NCI-H2107 treated with DMSO at 0.1 percent for 48 hours (cell line): ENCODE results near the gene SORCS2.

ENCODE experiments used
- DNase-seq: peaks from one replicate; lab custom pipeline; 2025; ENCODE audit not compliant: unreplicated experiment; lab: John Stamatoyannopoulos, UW

SORCS2 gene

DNA sequence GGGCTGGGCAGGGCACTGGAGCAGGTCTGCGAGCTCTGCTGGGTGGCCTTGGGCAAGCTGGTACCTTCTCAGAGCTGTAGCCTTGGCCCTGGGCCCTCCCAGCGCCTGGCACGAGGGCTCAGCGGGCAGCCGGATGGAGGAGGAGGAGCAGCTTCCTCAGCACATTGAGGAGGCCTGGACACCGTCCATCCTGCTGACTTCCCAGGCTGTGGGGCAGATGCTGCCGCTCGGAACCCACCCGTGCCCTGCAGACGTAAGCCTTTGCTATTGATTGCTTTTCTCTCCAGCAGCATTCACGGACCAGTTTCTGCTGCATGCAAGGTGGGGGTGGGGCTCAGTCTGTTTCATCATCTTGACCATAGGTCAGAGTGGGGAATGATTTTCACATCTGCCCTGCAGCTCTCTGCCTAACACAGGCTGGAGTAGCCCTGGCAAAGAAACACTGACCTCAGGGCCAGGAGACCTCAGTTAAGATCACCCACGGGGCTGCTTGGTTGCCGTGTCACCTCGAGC is 323.1 kb downstream of the SORCS2 start:
- no peak for DNase-seq

DNA sequence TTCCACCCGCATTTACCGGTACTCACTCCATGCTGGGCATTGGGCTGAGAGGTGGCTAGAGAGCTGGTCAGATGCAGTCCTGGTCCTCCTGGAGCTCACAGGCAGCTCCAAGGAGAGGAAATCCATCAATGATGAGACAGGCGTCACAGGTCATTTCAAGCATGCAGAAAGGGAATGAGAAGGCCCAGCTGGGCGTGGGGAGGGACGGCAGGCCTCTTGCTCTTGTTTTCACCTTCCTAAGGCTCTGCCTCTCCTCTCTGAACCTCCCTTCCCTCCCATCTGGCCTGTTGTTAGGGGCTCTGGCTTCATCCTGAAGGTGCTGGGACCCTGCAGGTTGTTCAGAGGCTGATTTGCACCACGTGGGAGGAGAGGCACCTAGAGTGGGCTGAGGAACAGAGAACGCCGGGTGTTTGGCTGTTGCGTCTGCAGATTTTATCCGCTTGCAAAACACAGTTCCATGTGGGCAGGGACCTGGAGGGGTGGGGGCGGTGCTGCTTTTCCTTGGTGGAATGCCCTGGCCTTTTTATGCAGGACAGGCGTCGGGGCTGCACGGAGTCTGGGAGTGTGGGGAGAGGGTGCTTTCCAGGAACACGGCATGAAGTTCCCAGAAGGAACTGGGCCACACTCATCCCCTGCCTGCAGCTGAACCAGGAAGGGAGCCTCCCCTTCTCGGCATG is 323.9 kb downstream of the SORCS2 start:
- DNase-seq: no peak

DNA sequence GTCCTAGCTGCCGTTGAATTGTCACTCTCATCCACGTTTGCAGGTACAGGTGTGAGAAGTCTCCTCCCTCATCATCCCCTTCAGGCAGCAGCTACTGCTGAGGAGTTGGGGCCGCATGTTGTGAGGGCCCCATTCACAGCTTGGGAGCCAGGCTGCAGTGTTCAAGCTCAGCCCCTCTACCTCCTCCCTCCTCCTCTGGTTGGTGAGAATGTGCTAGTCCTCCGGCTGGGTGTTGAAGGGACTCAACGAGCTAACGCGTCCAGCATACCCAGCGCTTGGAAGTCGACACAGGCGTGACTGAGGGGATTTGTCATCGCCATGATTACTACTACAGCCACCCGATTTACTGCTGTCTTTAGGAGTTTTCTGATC is 324.4 kb downstream of the SORCS2 start:
- DNase-seq: no peak

DNA sequence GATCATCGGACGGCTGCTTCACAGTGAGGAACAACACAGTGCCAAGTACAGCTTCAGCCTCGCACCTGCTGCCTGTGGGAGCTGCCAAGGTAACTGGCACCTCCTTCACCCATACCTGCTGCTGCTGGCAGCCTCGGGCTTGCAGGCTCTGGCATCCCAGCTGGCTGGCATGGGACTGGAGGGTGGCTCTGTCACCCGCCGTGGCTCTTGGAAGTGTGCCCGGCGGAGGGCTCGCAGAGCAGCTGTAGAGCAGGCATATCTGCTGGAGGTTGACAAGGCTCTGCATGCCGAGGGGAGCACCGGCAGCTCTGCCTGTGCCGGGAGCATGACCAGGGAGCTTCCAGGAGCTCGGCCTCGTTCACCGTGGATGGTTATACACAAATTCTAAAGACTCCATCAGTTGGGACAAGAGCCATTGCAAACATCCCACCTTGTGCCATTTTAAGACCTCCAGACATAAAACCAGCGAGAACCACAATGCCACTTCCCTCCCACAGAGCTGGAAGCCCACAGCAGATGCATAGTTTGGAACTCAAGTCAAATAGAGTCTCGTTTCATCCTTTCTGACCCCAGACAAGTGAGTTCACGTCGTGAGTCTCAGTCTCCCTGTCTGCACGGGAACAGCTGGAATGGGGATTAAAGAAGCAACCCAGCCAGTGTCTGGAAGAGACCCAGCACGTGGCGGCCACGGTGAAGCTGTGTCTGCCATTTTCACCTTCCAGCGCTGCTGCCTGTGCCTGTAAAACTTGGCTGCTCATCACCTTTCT is 326.7 kb downstream of the SORCS2 start:
- peak; percentile 54 for DNase-seq

DNA sequence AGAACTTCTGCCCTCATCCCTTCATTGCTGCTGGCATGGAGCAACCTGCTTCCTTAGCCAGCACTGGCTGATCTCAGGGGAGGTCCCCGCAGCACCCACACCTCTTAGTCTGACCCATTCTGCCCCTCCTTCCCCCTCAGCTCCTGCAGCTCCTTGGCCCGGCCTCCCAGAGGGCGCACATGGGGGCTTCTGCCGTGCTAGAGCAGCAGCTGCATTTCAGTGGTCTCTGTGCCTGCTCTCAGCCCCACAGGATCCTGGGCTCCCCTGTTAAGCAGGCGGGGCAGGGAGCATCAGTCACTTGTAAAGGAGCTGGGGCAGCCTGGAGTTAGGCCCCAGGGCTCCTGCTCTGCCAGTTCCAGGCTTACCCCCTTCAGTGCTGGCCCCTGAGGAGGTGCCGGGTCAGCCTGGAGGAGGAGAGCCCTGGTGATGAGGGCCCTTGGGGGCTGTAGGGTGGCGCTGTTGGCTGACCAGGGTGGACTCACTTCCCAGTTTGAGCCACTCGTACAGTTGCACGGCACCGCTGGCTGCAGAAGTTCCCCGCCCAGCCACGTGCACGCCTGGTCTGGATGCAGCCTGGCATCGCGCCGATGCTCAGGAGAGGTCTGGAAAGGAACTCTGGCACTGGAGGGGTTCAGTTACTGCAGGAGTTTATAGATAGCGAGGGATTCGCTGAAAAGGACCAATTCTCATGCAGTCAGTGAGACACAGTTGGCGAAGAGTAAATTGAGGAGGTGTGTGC is 327.5 kb downstream of the SORCS2 start:
- no peak for DNase-seq

DNA sequence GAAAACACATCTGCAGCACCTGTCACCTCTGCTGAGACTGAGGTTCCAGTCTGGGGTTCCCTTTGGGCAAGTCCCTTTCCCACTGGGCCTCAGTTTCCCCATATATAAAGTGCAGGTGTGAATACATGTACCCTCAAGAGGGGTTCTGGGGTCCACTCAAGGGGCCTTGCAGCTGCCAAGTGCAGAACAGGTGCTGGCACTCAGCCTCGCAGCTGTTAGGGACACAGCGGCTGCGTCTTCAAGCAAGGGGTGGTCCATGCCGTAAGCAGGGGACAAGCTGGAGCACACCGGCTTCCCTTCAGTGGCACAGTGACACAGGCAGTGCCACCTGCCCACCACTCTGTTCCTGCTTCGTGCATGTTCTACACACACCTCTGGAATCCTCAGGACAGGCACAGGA is 329.3 kb downstream of the SORCS2 start:
- no peak for DNase-seq

DNA sequence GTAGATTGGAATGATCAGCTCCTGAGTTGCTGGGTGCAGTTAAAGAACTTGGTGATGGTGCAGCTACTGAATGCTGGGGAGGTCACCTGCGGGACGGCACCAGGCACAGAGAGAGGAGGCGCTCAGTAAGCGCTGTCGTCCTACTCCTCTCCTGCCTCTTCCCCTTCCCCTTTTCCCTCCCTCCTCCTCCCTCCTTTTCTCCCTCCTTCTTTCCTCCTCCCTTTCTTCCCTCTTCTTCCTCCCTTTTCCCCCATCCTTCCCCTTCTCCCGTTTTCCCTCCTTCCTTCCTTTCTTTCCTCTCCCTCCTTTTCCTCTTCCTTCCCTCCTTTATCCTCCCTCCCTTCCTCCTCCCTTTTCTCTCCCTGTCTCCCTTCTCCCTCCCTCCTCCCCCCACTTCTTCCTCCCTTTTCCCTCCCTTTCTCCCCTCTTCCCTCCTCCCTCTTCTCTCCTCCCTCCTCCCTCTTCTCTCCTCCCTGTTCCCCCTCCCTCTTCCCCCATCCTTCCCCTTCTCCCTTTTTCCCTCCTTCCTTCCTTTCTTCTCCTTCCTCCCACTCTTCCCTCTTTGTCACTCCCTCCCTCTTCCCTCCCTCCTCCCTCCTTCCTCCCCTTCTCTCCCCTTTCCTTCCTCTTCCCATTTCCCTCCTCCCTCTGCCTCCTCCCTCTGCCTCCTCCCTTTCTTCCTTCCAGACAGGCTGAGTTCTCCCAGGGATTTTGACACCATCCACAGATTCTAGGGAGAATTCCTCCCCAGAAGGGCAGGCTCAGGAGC is 330.3 kb downstream of the SORCS2 start:
- DNase-seq: no peak

DNA sequence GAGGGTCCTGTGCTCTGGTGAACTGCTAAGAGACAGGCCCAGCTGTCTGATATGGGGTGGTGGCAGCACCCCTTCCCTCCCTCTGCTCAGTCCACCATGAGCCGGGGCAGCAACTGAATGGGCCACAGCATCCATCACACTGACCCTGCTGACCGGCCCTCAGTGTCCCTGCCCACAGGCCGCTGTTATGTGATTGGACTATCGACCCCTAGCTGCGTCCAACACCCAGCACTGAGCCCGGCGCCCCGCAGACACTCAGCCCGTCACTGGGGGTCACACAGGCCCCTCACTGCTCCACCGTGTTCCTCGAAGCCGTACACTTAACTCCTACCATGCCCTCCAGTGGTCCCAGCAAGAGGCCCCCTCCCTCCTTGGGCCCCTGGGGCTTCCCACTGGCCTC is 331.2 kb downstream of the SORCS2 start:
- no peak for DNase-seq

DNA sequence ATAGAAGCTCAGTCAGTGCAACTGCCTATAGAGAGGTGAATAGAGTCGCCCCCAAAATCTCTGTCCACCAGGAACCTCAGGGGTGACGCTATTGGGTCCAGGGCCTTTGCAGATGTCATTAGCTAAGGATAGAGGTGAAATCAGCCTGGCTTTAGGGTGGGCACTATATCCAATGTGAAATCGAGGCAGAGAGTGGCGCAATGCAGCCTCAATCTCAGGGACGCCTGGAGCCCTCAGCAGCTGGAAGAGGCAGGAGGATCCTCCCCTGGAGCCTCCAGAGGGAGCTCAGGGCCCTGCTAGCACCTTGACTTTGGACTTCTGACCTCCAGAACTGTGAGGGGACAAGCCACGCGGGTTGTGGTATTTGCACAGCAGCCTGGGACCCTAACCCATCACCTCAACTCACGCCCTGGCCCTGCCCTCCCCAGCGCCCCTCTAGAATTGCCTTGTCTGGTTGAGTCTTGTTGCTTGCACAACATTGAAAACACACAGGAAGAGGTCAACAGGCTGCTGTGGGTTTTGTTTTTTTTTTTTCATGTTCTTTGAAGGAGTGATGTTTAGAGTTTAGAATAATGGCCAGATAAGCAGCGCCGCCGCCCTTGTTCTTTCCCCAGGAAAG is 331.8 kb downstream of the SORCS2 start:
- DNase-seq: no peak

DNA sequence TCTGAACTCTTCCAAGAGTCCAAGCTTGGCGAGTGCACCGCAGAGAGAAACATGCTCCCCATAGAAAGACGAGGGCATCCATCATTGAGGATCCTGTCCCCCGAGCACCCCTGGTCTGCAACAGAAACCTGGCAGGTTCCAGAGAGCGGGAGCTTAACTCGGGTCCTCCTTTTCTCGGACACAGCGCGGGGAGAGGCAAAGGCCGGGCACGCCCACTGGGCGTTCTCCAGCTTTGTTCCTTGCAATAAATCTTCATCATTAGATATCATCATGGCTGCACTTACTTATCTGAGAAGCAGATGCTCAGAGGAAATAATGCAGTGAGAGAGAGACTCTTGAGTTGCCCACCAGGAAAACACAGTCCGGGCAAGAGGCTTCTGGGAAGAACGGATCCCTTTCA is 332.5 kb downstream of the SORCS2 start:
- DNase-seq: no peak

DNA sequence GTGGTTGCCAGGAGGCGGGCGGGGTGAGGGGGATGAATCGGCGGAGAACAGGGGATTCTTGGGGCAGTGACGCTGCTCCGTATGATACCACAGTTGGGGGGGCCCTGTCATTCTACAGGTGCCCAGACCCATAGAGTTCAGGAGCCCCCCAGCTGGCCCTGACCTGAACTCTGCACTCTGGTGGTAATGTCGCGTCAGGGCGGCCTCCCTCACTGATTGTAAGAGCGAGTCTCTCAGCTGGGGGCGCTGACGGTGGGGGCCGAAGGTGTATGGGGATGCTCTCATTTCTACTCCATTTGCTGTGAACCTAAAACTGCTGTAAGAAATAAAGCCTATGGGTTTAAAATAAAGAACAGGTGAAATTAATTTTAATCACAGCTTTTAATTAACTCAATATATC is 334.2 kb downstream of the SORCS2 start:
- no peak for DNase-seq

DNA sequence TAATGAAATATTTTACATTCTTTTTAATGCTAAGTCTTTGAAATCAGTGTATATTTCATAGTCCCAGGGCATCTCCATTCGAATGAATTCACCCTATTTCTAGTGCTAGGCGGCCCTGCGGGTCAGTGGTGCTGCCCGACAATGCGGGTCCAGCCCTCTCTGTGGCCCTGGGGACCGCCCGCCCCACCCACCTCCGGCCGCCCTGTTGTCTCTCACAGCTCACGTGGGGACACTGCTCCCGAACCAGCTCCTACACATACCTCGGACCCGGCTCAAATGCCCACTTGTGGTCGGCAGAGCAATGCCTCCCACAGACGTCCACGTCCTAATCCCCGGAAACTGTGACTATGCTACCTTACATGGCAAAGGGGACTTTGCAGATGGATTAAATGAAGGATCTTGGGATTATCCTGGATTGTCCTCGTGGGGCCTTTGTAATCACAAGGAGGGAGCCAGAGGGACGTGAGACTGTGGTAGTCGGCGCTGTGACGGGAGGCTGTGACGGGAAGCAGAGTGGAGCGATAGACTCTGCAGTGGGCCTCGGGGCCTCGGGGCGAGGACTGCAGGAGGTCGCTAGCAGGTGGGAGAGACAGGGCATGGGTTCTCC is 334.7 kb downstream of the SORCS2 start:
- no peak for DNase-seq

DNA sequence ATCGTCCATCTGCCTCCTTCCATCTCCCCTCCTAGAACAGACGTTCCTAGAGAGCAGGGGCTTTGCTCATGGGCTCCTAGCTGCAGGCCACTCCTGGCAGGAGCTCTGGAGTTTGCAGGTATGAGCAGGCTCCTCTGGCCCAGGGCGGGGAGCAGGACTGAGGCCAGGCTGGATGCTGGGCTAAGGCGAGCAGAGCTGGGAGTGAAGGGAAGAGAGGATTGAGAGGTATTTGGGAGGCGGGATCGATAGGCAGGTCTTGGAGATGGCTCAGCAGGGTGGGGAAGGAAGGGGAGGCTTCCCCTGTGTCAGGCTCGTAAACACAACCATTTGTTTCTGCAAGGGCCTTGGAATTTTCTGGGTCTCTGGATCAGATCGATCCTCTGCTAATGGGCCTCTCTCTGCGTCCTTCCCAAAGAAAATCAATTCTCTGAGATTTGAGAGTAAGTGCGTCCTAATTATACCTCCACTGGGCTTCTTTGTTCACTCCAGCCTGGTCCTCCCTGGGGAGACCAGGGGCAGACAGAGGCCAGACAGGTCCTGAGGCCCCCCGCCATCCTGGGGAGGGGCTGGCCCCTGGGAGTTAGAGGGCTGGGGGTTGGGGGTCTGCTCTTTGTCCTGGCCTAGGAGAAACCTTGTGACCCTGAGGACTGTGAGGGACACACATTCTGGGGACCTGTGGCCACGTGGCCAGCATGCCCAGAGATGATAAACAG is 337.2 kb downstream of the SORCS2 start:
- DNase-seq: no peak

DNA sequence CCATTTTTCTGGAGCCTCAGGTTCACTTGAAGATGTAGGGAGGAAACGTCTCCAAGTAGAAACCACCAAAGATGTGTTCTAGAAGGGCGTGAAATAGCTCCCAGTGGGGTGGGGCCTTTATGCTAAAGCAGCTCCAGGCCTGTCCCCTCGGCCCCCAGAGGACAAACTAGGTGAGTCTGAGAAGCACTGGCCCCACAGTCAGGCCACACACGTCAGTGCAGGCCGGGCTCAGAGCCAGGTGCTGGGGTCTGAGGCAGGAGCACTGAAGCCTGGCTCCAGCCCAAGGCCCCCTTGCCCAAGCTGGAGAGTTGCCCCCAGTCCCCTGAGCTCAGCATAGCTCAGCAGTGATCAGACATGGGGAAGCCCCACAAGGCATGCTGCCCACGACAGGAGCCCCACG is 337.7 kb downstream of the SORCS2 start:
- DNase-seq: no peak

DNA sequence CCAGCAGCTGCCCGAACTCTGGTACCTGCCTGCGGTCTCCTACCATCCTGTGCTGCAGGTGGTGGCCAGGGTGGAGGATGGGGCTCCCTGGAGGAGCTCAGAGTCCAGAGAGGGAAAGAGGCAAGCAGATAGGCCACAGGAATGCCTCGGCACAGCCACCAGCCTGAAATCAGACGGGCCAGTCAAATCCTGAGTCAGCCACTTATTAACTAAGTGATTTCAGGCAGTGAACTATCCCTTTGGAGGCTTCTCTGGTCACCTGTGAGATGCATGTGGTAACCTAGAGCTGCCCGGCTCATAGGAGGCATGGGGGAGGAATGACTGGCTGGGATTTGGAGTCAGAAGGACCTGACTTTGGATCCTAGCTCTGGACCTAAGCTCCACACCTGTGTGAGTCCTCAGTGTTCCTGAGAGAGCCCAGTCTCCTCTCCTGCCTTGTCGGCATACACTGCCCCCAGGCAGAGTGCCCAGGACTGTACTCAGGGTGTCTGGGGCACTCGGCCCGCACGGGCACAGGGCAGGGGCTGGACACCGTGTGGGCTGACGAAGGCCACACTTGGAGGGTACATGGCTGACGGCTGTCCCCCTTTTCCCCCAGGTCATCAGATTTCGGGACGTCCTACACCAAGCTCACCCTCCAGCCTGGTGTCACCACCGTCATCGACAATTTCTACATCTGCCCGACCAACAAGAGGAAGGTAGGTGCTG is 338.7 kb downstream of the SORCS2 start:
- DNase-seq: no peak

DNA sequence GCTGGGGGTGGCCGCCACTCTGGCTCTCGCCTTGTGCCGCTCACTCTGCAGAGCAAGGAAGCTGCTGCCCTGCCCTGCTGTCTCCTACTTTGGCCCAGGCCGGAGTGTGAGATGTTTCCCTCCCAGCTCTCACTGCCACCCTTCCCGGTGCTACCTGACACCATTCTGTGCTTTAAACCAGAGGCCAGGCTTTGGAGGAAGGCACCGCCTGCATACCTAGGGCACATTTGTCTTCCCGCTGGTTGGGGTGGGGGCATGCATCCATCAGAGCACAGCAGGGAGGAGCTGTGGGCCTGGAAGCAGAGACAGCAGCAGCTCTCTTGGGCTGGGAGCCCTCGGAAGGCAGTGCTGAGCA is 339.3 kb downstream of the SORCS2 start:
- no peak for DNase-seq

DNA sequence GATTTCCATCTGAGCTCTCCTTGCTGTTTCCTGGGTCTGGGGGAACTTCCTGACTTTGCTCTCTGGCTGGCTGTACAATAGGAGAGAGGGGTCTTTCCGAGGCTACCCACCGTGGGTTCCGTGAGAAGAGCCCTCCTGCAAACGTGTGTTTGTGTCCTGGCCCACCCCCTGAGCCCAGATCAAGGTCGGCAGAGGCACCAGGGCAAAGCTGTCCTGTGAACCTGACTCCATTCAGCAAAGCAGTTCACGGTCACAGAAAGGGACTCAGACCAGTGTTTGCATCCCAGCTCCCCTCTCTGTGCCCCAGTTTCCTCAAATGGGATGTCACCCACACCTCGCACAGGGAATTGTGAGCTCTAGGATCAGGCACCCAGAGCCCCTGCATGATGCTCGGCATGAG is 339.7 kb downstream of the SORCS2 start:
- DNase-seq: no peak

DNA sequence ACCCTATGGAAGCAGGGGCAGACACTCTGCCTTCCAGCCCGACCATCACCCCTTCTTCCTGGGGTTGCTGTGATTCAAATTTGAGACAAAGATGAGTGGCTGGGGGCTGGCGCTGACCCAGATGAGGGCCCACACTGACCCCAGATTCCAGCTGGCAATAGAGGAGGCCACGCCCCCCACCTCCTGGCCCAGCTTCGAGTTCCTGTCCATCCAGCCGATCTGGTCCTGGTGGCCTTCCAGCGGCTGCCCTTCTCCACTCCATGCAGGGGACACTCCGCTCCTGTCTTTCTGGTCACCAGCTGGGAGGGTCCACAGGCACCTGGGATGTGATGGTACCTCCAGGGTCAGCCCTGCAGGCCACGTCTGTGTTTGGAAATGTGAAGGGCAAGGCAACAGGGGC is 340.9 kb downstream of the SORCS2 start:
- DNase-seq: no peak

DNA sequence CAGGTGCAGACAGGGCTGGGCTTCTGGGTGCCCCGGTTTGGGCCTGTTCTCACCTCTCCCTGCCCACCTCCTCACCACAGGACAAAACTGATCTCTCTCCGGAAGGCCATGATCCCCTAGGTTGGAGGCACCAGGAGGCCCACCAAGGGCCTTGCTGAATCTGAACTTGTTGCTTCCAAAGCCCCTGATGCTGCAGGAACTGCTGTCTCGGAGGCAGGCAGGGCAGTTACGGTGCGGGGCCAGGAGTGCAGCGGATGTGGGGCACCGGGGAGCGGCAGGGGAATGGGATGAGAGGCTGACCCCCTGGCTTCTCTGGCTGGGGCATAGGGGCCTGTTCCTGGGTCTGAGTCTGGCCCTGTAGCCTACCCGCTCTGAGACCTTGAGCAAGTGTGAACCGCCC is 342.8 kb downstream of the SORCS2 start:
- DNase-seq: no peak
